Measurements from ENCODE around the gene SNX10. TPM values are rescaled to one million over a fixed set of nuclear protein-coding genes. Genes with fewer than 3 reads are reported as not detected.

Gene SNX10, protein sequence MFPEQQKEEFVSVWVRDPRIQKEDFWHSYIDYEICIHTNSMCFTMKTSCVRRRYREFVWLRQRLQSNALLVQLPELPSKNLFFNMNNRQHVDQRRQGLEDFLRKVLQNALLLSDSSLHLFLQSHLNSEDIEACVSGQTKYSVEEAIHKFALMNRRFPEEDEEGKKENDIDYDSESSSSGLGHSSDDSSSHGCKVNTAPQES
- total RNA-seq, result 0.80 and 2.5 TPM in 2 replicates

GRCh38 chr7:26291699-26292538 lies at the start of gene SNX10:
TSS of gene SNX10 (plus strand) at chr7:26291862. CDS start at chr7:26346443, 54,581 bp downstream.

Other genes starting within 250 kb of the SNX10 start
- 58.8 and 59.7 TPM in 2 replicates for gene NFE2L3, start 139.7 kb upstream of the SNX10 start, total RNA-seq
- gene HNRNPA2B1, start 91.1 kb upstream of the SNX10 start, total RNA-seq, result 373 and 381 TPM in 2 replicates
- gene CBX3, start 90.1 kb upstream of the SNX10 start, total RNA-seq, result 266 and 268 TPM in 2 replicates